GM23338 (cell line): ENCODE data around the gene FLNB. TPM values are rescaled to one million over a fixed set of nuclear protein-coding genes. Genes with fewer than 3 reads are reported as not detected.
A peak's percentile ranks its signal among the peaks of the same experiment; 100 is the strongest.

Experiments used
- ATAC-seq: fragments of 200-7000 bp; cut with Tn5 transposase; 3 replicates; pipeline ENCODE4 v1.9.1; 2020
- DNase-seq: peaks from one replicate; pipeline ENCODE4 v3.0.0-alpha.2; 2015; ENCODE audit warnings: low spot score
- H2AFZ ChIP-seq: fragments of 200-600 bp; sonication (generic); 2 replicates; pipeline ENCODE4 v1.8.0; 2016; ENCODE audit warnings: antibody characterized with exemption, mild to moderate bottlenecking, moderate library complexity
- H3F3A ChIP-seq: fragments of 200-600 bp; sonication (generic); replicated peaks from 2 replicates; pipeline ENCODE4 v1.8.0; 2017; ENCODE audit warnings: antibody characterized with exemption, mixed run types, low read depth
- H3K27ac ChIP-seq: fragments of 200-600 bp; sonication (generic); 2 replicates; pipeline ENCODE4 v1.6.1; 2016; ENCODE audit warnings: low read depth
- H3K27me3 ChIP-seq: fragments of 200-600 bp; sonication (generic); 2 replicates; pipeline ENCODE4 v1.8.0; 2016; ENCODE audit warnings: mild to moderate bottlenecking, mixed run types, moderate library complexity; ENCODE audit not compliant: insufficient read depth
- H3K36me3 ChIP-seq: fragments of 200-600 bp; sonication (generic); 2 replicates; pipeline ENCODE4 v1.8.0; 2016; ENCODE audit warnings: mild to moderate bottlenecking; ENCODE audit not compliant: insufficient read depth
- H3K4me1 ChIP-seq: fragments of 200-600 bp; sonication (generic); 2 replicates; pipeline ENCODE4 v1.8.0; 2016; ENCODE audit warnings: mild to moderate bottlenecking, moderate library complexity; ENCODE audit not compliant: insufficient read depth
- H3K4me2 ChIP-seq: fragments of 200-600 bp; sonication (generic); 2 replicates; pipeline ENCODE4 v1.7.1; 2017; ENCODE audit warnings: mixed run types
- H3K4me3 ChIP-seq: fragments of 200-600 bp; sonication (generic); 2 replicates; pipeline ENCODE4 v1.6.1; 2016; ENCODE audit warnings: mixed run types
- H3K79me2 ChIP-seq: fragments of 200-600 bp; sonication (generic); replicated peaks from 2 replicates; pipeline ENCODE4 v1.8.0; 2017; ENCODE audit warnings: mild to moderate bottlenecking; ENCODE audit not compliant: insufficient read depth
- H3K9me2 ChIP-seq: fragments of 200-600 bp; sonication (generic); 2 replicates; pipeline ENCODE4 v1.8.0; 2017; ENCODE audit not compliant: insufficient read depth
- H4K20me1 ChIP-seq: fragments of 200-600 bp; sonication (generic); replicated peaks from 2 replicates; pipeline ENCODE4 v1.8.0; 2017; ENCODE audit warnings: mild to moderate bottlenecking; ENCODE audit not compliant: insufficient read depth
- H3K27ac Mint-ChIP-seq: 2 replicates; pipeline ENCODE4 v1.8.0; 2020; ENCODE audit warnings: inconsistent platforms, mild to moderate bottlenecking, moderate library complexity, mixed read lengths
- H3K27me3 Mint-ChIP-seq: 3 replicates; pipeline ENCODE4 v1.8.0; 2022; ENCODE audit warnings: low read depth, mild to moderate bottlenecking, moderate library complexity, mixed read lengths, inconsistent platforms; ENCODE audit not compliant: insufficient read depth, poor library complexity
- H3K36me3 Mint-ChIP-seq: 3 replicates; pipeline ENCODE4 v1.8.0; 2021; ENCODE audit warnings: low read depth, mild to moderate bottlenecking, inconsistent platforms, moderate library complexity, mixed read lengths
- H3K4me1 Mint-ChIP-seq: 3 replicates; pipeline ENCODE4 v1.8.0; 2020; ENCODE audit warnings: mild to moderate bottlenecking, inconsistent platforms, mixed read lengths
- H3K4me3 Mint-ChIP-seq: 3 replicates; pipeline ENCODE4 v1.8.0; 2021; ENCODE audit warnings: moderate library complexity, mild to moderate bottlenecking, inconsistent platforms, mixed read lengths
- H3K9me3 Mint-ChIP-seq: 3 replicates; pipeline ENCODE4 v1.8.0; 2020; ENCODE audit warnings: moderate library complexity, mild to moderate bottlenecking, inconsistent platforms, mixed read lengths
- CREB1 ChIP-seq: fragments of 250-450 bp; sonication (Bioruptor Pico); IDR thresholded peaks from 2 replicates; pipeline ENCODE4 v1.5.0; 2020; ENCODE audit warnings: low read depth, mild to moderate bottlenecking, moderate library complexity
- CTCF ChIP-seq, 2 experiments: fragments of 200-600 bp in 1 of 2; sonication (generic) in 1 of 2; conservative IDR thresholded peaks; 2 replicates each; pipeline versions ENCODE4 v1.5.1 to v1.6.1; 2016 to 2017; ENCODE audit warnings: antibody characterized with exemption in 2 of 2, low read depth in 2 of 2, mild to moderate bottlenecking in 2 of 2, moderate library complexity in 1 of 2
- EZH2 ChIP-seq: fragments of 200-600 bp; sonication (generic); IDR thresholded peaks from one replicate; pipeline ENCODE4 v1.8.0; 2017; ENCODE audit warnings: antibody characterized with exemption, mild to moderate bottlenecking, low read depth; ENCODE audit not compliant: unreplicated experiment
- EZH2phosphoT487 ChIP-seq: fragments of 200-600 bp; sonication (generic); IDR thresholded peaks from one replicate; pipeline ENCODE4 v1.8.1; 2018; ENCODE audit warnings: antibody characterized with exemption; ENCODE audit not compliant: unreplicated experiment
- NANOG ChIP-seq: IDR thresholded peaks from 2 replicates; pipeline ENCODE4 v1.6.1; 2016; ENCODE audit warnings: antibody characterized with exemption, borderline replicate concordance
- POLR2AphosphoS5 ChIP-seq: IDR thresholded peaks from 2 replicates; pipeline ENCODE4 v1.6.1; 2016; ENCODE audit warnings: antibody characterized with exemption, low read depth
- STAT1 ChIP-seq: IDR thresholded peaks from one replicate; pipeline ENCODE4 v1.6.1; 2016; ENCODE audit warnings: antibody characterized with exemption; ENCODE audit not compliant: unreplicated experiment
- ZNF114 ChIP-seq: fragments of 250-450 bp; sonication (Bioruptor Pico); IDR thresholded peaks from 2 replicates; pipeline ENCODE4 v1.5.0; 2020; ENCODE audit warnings: mild to moderate bottlenecking, moderate library complexity
- ZNF462 ChIP-seq: fragments of 250-450 bp; sonication (Bioruptor Pico); IDR thresholded peaks from 2 replicates; pipeline ENCODE4 v1.5.0; 2020; ENCODE audit warnings: mild to moderate bottlenecking, moderate library complexity
- polyA plus RNA-seq: library from polyadenylated mRNA; unstranded; fragments of >200 nt; fragmentation: Nextera tagmentation; extraction: Ambion mirVana; gene quantifications from 2 replicates; pipeline ENCODE4 v1.2.1, GENCODE V29; 2016
- total RNA-seq: library from RNA; depleted of rRNA; stranded (reverse); fragments of >200 nt; shearing (Covaris generic); gene quantifications from 2 replicates; pipeline ENCODE4 v1.2.3, GENCODE V29; 2014

The FLNB gene
- total and polyA plus RNA-seq, 2 experiments from 2014 or later, result 39.7 to 179 TPM

- Histone ChIP-seq H3K9me2 (no peaks in the 10 kb centered on the region), H4K20me1 (peaks cover 12% of the 10 kb centered on the region), H3K4me2 (peak overlapping the region; percentile 21), H3K27ac (no peak overlapping the region), H3K79me2 (peaks cover 98% of the 10 kb centered on the region), H3K4me1 (peaks cover 62% of the 10 kb centered on the region), H3F3A (no peaks in the 10 kb centered on the region; the same call in 1 of the 2 replicates), H2AFZ (no peak overlapping the region), H3K36me3 (no peaks in the 10 kb centered on the region), H3K27me3 (no peaks in the 10 kb centered on the region), H3K4me3 (no peak overlapping the region)
- Mint-ChIP-seq H3K9me3 (no peaks in the 10 kb centered on the region), H3K4me1 (peaks cover 76% of the 10 kb centered on the region), H3K36me3 (no peaks in the 10 kb centered on the region), H3K27ac (peak overlapping the region; percentile 69; the same call in 1 of the 2 replicates), H3K27me3 (peaks cover 6% of the 10 kb centered on the region), H3K4me3 (no peak overlapping the region; the same call in 2 of the 3 replicates)
- DNase-seq (no peak), ATAC-seq (peak; percentile 18)
- TF ChIP-seq CTCF (conservative IDR thresholded peaks at IDR 0.05; ENCODE audit: low read depth in 2 of 2), result no peak
- TF ChIP-seq POLR2AphosphoS5, result no peak
- TF ChIP-seq EZH2, result no peak
- TF ChIP-seq STAT1, result no peak
- TF ChIP-seq ZNF114 (CRISPR knock-in tag), result no peak
- TF ChIP-seq CREB1, result no peak
- no peak for TF ChIP-seq ZNF462 (CRISPR knock-in tag)
- TF ChIP-seq EZH2phosphoT487, result no peak
- TF ChIP-seq NANOG, result no peak
Observed at GRCh38 chr3:58062472-58062871, 54.2 kb downstream of the FLNB start.
